ENCODE measurements around the gene ARPP21.

The ARPP21 gene

DNA sequence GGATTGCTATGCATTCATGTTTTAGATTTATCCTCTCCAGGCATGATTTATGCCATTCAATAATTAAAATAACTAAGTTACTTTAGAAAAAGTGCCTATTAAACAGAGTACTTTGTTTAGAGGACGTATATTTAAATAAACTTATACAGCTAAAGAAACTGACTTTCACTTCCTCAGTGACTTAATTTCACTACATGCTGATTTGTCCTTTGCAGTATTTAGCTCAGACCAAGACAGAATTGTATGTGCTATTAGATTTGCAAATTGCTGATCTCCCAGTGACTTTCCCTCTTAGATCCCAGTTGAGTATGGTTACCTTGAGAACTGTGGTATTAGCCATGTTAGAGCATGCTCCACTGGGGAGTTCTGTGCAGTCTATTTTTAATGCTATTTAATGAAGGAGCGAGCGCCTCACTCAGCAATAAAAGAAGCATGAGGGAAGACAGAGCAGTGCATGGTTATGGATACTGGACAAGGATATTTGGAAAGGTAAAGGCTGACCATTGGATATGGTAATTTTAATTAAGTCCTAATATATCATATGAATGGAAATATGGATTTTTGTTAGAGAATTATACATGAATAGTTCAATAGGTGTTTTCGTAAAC, 2.7 kb downstream of the ARPP21 start:
- DNase-seq, result no peak

DNA sequence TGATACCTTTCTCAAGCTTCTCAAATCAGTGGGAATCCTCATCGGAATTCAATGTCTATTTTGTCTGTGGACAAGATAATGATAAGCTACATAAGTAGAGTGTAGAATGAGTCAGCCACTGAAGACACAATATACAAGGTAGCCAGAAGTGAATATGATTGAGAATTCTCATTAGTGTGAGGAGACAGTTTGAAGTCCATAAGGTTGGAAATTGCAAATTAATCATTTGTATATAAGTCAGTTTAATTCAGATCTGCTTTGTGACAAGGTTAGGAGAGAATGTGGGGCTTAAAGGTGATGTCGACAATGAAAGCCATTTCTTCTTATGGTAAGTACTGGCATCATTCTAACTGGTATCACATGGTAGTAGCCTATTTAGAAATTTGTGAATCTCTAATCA, 4.2 kb downstream of the ARPP21 start:
- DNase-seq, result no peak

- no peak for DNase-seq
These were observed 5.1 kb downstream of the ARPP21 start for GRCh38 chr3:35644451-35644850.

GRCh38 chr3:35645189-35645588, 5.9 kb downstream of the ARPP21 start:
- no peak for DNase-seq

- DNase-seq, result no peak
These were observed 6.8 kb downstream of the ARPP21 start for GRCh38 chr3:35646081-35646480.

- DNase-seq, result no peak
These were observed 8.1 kb downstream of the ARPP21 start for GRCh38 chr3:35647461-35647860.

GRCh38 chr3:35648347-35648746, 9.0 kb downstream of the ARPP21 start:
- no peak for DNase-seq

DNA sequence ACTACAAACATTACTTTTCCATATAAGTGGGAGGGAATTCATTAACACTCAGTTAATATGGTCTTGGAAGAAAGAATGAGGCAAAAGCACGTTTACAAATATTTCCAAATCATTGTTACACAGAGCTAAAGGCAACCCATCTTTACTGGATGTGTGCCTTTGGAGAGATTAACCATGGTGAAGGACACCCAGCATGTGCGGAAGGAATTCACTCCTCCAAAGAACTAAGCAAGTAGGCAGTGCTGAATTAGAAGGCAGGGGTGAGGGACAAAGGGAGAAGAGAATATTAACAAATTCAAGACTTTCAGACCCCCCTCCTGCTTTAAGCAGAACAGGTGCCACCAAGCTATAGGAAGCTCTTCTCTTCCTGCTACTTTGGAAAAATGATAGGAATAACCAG, 10.1 kb downstream of the ARPP21 start:
- DNase-seq, result no peak

DNA sequence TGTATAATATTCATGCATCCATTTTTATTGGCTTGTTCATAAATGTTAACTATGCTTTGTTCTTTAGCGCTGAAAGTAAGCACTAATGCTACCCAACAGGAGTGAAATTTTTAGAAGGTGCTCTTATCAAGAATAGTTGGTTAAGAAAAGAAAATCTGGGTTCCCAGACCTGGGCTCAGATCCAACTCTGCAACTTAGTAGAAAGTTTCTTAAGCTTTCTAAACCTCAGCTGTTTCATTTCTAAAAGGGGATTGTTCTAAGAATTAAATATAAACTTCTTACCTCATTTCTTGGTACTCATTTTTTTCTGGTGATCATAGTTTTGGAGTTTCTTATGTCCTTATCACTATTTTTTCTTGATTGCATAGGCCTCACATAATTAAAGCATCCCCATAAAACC, 12.1 kb downstream of the ARPP21 start:
- no peak for DNase-seq

GRCh38 chr3:35651851-35652250, 12.5 kb downstream of the ARPP21 start:
- DNase-seq, result no peak

- DNase-seq, result no peak
These were observed 14.0 kb downstream of the ARPP21 start for GRCh38 chr3:35653347-35653746.

DNA sequence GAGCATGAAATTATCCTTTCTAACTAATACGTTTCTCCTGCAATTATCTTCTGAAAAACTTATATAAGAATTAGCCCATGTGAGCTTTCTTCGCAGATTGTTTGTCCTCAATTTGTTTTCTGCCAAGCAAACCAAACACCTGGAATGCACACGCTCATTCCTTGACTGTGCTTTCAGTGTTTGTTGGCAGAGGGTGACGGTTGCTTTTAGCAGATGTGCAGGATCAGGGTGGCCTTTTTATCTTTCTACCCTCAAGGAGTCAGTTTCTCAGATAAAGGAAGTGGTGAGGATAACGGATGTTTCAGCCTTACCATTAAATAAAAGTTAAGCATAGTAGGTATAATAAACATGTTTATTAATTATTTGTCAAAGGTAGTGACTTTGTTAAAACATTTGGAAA, 15.2 kb downstream of the ARPP21 start:
- no peak for DNase-seq

DNA sequence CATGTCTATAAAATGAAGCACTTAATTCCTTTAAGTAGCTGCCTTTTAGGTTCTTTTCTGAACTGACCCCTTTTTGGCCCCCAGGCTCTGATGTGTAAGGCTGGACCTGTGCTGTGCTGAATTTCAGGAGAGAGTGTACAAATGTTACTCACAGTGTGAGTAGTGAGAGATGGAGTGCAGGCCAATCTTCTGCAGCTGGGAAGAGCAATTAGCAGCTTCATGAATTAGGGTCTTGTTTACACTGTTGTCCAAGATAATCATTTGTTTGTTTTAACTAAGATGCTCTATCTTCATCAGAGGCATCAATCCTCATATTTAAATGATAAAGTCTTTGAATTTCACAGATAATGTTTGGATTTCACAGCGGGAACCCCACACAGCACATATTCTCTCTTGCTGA, 19.4 kb downstream of the ARPP21 start:
- no peak for DNase-seq

- no peak for DNase-seq
These were observed 20.4 kb downstream of the ARPP21 start for GRCh38 chr3:35659768-35660167.

DNA sequence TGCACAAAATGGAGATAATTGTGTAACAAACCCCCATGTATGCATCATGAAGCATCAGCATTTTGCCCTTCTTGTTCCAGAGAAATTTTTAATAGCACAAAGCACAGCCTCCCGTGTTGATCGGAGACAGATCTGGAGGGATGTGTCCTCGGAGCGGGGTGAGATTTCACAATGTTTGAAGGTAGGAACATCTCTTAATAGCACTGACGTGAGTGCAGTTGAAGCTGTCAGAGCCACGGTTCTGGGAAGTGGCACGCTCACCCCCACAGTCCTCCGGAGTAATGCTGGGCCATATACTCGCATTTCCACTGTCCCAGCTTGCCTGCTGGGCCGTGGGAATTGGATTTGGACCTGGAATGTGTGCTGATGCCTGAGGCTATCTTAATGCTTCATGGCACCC, 24.1 kb downstream of the ARPP21 start:
- DNase-seq, result no peak

DNA sequence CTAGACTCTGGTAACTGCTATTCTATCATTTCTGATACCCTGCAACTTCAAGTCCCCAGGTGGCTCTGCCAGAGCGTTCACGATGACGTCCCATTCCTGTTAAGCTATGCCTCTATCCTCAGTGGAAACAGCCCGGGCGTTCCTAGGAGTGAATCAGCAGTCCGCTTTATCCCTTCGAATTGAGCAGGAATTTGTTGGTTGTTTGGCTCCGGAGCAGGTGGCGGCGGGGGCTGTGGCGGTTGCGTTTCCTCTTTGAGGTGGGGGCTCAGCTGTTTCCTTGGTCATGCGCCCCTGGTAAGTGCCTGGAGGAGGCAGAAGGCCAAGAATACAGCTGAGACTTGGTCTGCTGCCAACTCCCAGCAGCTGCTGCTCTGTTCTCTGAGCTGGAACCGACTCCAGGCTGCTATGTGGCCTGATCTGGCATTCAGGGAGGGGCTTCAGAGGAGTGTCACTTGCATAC, 25.2 kb downstream of the ARPP21 start:
- no peak for DNase-seq

DNA sequence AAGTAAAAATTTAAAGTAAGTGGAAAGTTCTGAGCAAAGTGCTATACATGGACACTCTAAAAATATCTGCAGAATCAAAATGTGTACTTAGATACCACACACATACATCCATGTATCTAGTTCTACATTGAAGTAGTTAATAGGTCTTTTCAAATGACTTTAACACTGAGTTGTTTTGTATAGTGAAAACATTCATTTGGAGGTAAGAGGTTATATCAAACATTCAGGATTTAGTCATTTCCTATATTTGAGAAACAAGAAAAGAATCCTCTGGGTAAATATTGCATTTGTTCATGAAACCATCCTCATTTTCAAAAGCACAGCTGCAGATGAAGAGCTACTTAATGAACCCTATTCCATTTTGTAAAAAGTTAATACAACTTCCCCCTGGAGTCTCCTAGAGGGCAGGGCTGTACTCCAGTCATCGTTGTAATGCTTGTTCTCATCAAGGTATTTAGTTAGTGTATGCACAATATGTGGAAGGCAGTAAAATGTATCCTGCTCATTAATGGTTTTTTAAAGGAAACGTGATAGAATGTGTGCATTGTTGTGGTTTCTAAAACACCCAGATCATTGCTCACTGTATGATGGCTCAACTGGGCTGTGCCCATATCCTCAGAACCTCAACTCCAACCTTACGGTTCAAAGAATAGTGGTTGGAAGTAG, 26.2 kb downstream of the ARPP21 start:
- DNase-seq, result no peak

- no peak for DNase-seq
These were observed 27.6 kb downstream of the ARPP21 start for GRCh38 chr3:35666888-35667287.

DNA sequence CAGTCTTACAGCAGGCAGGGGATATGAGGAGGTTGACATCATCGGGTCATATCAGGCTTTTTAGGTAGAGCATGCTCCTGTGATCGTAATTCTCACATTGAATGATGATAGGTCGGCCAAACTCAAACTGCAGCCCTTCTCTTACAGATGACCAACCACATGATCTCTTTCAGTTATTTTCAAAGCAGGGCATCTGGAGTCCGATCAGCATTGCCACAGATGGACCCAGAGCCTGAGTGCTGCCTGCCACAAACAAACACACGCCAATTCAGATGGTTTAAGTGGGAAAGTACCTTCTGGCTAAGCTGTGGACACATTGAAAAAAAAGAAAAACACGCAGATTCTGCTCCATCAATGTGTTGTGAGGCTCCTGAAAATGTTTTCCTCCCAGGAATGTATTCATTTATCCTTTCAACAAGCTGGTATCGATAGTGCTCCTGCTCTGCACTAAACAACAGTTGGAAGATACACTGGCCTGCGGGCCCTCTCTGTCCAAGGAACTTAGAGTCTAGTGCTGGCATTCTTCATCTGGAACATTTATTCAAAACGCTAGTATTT, 31.2 kb downstream of the ARPP21 start:
- no peak for DNase-seq

- no peak for DNase-seq
These were observed 32.2 kb downstream of the ARPP21 start for GRCh38 chr3:35671483-35671882.

DNA sequence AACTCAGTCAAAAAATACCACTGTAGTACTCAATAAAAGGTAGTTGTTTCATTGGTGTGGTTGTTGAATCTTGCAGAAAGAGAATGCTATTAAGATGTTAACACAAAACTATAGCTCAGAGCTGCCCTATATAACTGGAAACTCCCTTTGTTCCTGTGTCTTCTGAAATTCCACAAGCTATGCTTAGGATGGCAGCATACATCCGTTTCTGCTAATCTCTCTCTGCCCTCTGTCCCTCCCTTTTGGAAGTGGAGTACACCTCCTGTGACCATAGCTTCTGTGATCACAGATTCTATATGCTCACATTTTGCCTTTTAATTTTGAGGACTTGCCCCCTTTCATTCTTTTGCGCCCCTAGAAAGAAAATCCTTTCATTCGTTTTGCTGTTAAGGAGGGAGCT, 33.7 kb downstream of the ARPP21 start:
- no peak for DNase-seq

- DNase-seq, result no peak
These were observed 35.3 kb downstream of the ARPP21 start for GRCh38 chr3:35674451-35675109.

DNA sequence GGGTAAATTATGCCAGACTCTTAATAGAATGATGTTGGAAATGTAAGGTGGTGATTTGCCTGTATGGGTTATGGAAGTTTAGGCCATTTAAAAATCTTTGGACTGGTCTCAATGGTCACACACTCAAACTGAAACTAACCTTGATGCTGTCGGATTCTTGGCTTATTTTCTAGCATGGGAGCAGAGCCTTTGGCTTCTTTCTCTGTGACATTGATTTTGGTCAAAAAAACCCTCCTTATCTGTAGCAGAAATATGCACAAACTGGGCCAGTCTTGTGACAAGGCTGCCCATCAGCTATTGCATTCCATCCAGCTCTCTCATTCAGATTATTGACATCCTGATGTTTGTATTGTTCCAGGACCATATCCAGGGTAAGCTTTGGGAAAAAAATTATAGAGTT, 35.9 kb downstream of the ARPP21 start:
- no peak for DNase-seq

- DNase-seq, result no peak
These were observed 36.3 kb downstream of the ARPP21 start for GRCh38 chr3:35675621-35676020.
